Measurements from ENCODE around the gene ATG10. TPM values are rescaled to one million over a fixed set of nuclear protein-coding genes. Genes with fewer than 3 reads are reported as not detected.

The ATG10 gene
- total and polyA plus RNA-seq, 2 of the 8 experiments (the other 6 are each of a cell fraction or from before 2014, with no cell fraction given): 3.7 to 8.8 TPM

- DNase-seq (ENCODE audit: low read depth in 1 of 2, low spot score in 2 of 2) (no peak), FAIRE-seq (peak; percentile 76)
- no peak overlapping the region for H4K8ac ChIP-seq (ENCODE audit: extremely low read depth, insufficient read depth, low read length)
- no peaks in the 10 kb centered on the region for H3K79me1 ChIP-seq (ENCODE audit: low read depth, low read length)
- no peak overlapping the region for H3K4ac ChIP-seq (replicated peaks; ENCODE audit: insufficient read length, low read depth, low read length)
- H3K18ac ChIP-seq (ENCODE audit: extremely low read depth, low read length): no peak overlapping the region
- H2BK12ac ChIP-seq (ENCODE audit: low read depth, low read length): no peak overlapping the region
- H3K14ac ChIP-seq (ENCODE audit: insufficient read length): no peak overlapping the region
- no peaks in the 10 kb centered on the region for H3K36me3 ChIP-seq (ENCODE audit: control insufficient read depth in 2 of 4, insufficient read depth in 4 of 4, low read length in 3 of 4)
- ChIA-PET CTCF (ENCODE audit: partially characterized antibody) (interaction anchor here (0.9 to 2.5 kb wide), 3 partner anchors 13 to 38 kb away, joined by 4 to 11 read pairs (median 6); no protein-coding TSS in a partner anchor), POLR2A (ENCODE audit: partially characterized antibody) (interaction anchor here (7.6 kb wide), 1 partner anchor 18 kb away, joined by 120 read pairs; the partner anchor contains the start of gene RPS23)
- no peak overlapping the region for H3K23ac ChIP-seq (ENCODE audit: insufficient read length)
- H2AK5ac ChIP-seq (ENCODE audit: low read depth, low read length): no peak overlapping the region
- H3K27me3 ChIP-seq (replicated peaks in 1 of 4; ENCODE audit: control insufficient read depth in 3 of 4, extremely low read depth in 1 of 4, insufficient read depth in 3 of 4, low read length in 3 of 4): no peaks in the 10 kb centered on the region; a peak in 1 of 7 replicates
- H3K4me1 ChIP-seq (replicated peaks in 1 of 4; ENCODE audit: control insufficient read depth in 3 of 4, insufficient read depth in 4 of 4, low read length in 3 of 4): peaks cover 5 to 10% (median 7%) of the 10 kb centered on the region in 4 experiments; a peak in 6 of 7 replicates
- no peaks in the 10 kb centered on the region for H3K9me3 ChIP-seq (ENCODE audit: insufficient read depth in 2 of 2, low read depth in 1 of 2, low read length in 1 of 2)
- no peak overlapping the region for H2BK20ac ChIP-seq (ENCODE audit: low read length)
- H3K4me3 ChIP-seq (ENCODE audit: extremely low read depth in 1 of 4, insufficient read depth in 2 of 4, low read depth in 3 of 4, low read length in 4 of 4): no peak overlapping the region
- WGBS, 2 experiments (ENCODE audit: extremely low coverage in 1 of 2, insufficient coverage in 1 of 2, insufficient read length in 1 of 2, insufficient replicate concordance in 2 of 2, low coverage in 1 of 2, low lambda C conversion rate in 2 of 2, missing lambda C conversion rate in 1 of 2): 68% methylated on average over 4 of the region's 4 CpGs; no CpG with 5 or more reads in 1 of the 2 experiments
- H3K27ac ChIP-seq (ENCODE audit: low read depth, low read length): no peak overlapping the region
- no peak overlapping the region for H3K9ac ChIP-seq (replicated peaks in 1 of 4; ENCODE audit: extremely low read depth in 1 of 4, low read depth in 3 of 4, low read length in 3 of 4)
- TF ChIP-seq KDM5A (IDR thresholded peaks at IDR 0.05; ENCODE audit: low read length) (no peak), TEAD4 (IDR thresholded peaks at IDR 0.05; ENCODE audit: low read depth, low read length) (peak; percentile 81), SRF (IDR thresholded peaks at IDR 0.05; ENCODE audit: low read depth, low read length) (no peak), RAD21 (IDR thresholded peaks at IDR 0.05 in 1 of 2, conservative IDR thresholded peaks at IDR 0.05 in 1 of 2; ENCODE audit: low read depth in 2 of 2, low read length in 2 of 2) (peak; percentile 59 to 72)
- TF ChIP-seq, protein P1, sequence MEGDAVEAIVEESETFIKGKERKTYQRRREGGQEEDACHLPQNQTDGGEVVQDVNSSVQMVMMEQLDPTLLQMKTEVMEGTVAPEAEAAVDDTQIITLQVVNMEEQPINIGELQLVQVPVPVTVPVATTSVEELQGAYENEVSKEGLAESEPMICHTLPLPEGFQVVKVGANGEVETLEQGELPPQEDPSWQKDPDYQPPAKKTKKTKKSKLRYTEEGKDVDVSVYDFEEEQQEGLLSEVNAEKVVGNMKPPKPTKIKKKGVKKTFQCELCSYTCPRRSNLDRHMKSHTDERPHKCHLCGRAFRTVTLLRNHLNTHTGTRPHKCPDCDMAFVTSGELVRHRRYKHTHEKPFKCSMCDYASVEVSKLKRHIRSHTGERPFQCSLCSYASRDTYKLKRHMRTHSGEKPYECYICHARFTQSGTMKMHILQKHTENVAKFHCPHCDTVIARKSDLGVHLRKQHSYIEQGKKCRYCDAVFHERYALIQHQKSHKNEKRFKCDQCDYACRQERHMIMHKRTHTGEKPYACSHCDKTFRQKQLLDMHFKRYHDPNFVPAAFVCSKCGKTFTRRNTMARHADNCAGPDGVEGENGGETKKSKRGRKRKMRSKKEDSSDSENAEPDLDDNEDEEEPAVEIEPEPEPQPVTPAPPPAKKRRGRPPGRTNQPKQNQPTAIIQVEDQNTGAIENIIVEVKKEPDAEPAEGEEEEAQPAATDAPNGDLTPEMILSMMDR (IDR thresholded peaks at IDR 0.05; ENCODE audit: control extremely low read depth in 1 of 3, insufficient read depth in 1 of 3, low read depth in 1 of 3, low read length in 3 of 3): peak in 2 of 3 experiments; percentile 42 to 43; a peak in 3 of 4 replicates
- H4K91ac ChIP-seq (replicated peaks; ENCODE audit: insufficient read length, low read length): no peak overlapping the region
- no peaks in the 10 kb centered on the region for H3K79me2 ChIP-seq (ENCODE audit: control insufficient read depth in 1 of 2, insufficient read depth in 2 of 2, low read length in 2 of 2)
- H2BK15ac ChIP-seq (ENCODE audit: low read length): no peak overlapping the region
- no peak overlapping the region for H2BK5ac ChIP-seq (ENCODE audit: low read depth, low read length)
- 0 out of 2 replicates have a peak, but pooled peaks cover 2% of the 10 kb centered on the region for H3K23me2 ChIP-seq (ENCODE audit: low read depth, low read length)
- no peak overlapping the region for H3K56ac ChIP-seq (replicated peaks; ENCODE audit: insufficient read length, low read depth, low read length)
- no peak overlapping the region for H2AFZ ChIP-seq (ENCODE audit: low read length)
- no peak overlapping the region for H2BK120ac ChIP-seq (replicated peaks; ENCODE audit: low read depth, low read length)
- no peak overlapping the region for H4K5ac ChIP-seq (ENCODE audit: insufficient read length, low read depth, low read length)
- no peak overlapping the region for H3K4me2 ChIP-seq (ENCODE audit: insufficient read depth in 1 of 2, low read depth in 2 of 2, low read length in 2 of 2)
- no peaks in the 10 kb centered on the region for H4K20me1 ChIP-seq (replicated peaks in 1 of 2; ENCODE audit: control insufficient read depth in 1 of 2, insufficient read depth in 2 of 2, low read length in 2 of 2)
These were observed 325.1 kb downstream of the ATG10 start for GRCh38 chr5:82296929-82297328.

All from H1 (cell line).